Omental fat pad (tissue), 4 donors: Measurements from ENCODE around the gene NDST3. TPM values are rescaled to one million over a fixed set of nuclear protein-coding genes. Genes with fewer than 3 reads are reported as not detected.

Experiments used
- ATAC-seq: fragments of 150-250 bp; one replicate; pipeline ENCODE4 v1.9.1; 2016; ENCODE audit warnings: mild to moderate bottlenecking, moderate library complexity; ENCODE audit not compliant: low FRiP score
- DNase-seq: peaks from one replicate; pipeline ENCODE4 v3.0.0-alpha.2; 2019; ENCODE audit warnings: low spot score
- CTCF ChIP-seq, 3 donors: fragments of 450-650 bp; IDR thresholded peaks; one replicate each; pipeline ENCODE4 v1.5.1; 2016 to 2017; ENCODE audit warnings: antibody characterized with exemption in 3 of 3, mild to moderate bottlenecking in 3 of 3, moderate library complexity in 2 of 3
- total RNA-seq, 4 donors: library from RNA; depleted of rRNA; stranded (reverse); fragments of >200 nt; gene quantifications; one replicate each; pipeline ENCODE4 v1.1.0, GENCODE V29; 2016

The NDST3 gene
- total RNA-seq, 4 donors from 2014 or later: not detected

GRCh38 chr4:118099106-118099505 lies 64.8 kb downstream of the NDST3 start:
- TF ChIP-seq CTCF (IDR thresholded peaks at IDR 0.05): no peak
- ATAC-seq (no peak), DNase-seq (no peak)

- no peak for TF ChIP-seq CTCF (IDR thresholded peaks at IDR 0.05)
- DNase-seq (no peak), ATAC-seq (no peak)
These were observed 67.9 kb downstream of the NDST3 start for GRCh38 chr4:118102195-118102594.

- no peak for TF ChIP-seq CTCF (IDR thresholded peaks at IDR 0.05)
- ATAC-seq: peak; percentile 21
These were observed 78.1 kb downstream of the NDST3 start for GRCh38 chr4:118112117-118113046.

GRCh38 chr4:118113220-118113619 lies 78.9 kb downstream of the NDST3 start:
- DNase-seq (no peak), ATAC-seq (no peak)
- no peak for TF ChIP-seq CTCF (IDR thresholded peaks at IDR 0.05)

More at GRCh38 chr4:118112117-118113046, 78.1 kb downstream of the NDST3 start:
- no peak for DNase-seq

GRCh38 chr4:118114720-118115119 lies 80.4 kb downstream of the NDST3 start:
- ATAC-seq: no peak
- no peak for TF ChIP-seq CTCF (IDR thresholded peaks at IDR 0.05)
- no peak for DNase-seq

GRCh38 chr4:118120120-118120760 lies 86.0 kb downstream of the NDST3 start:
- DNase-seq: no peak
- ATAC-seq: no peak
- TF ChIP-seq CTCF (IDR thresholded peaks at IDR 0.05): no peak
